ENCODE data around the gene HAUS8. TPM values are rescaled to one million over a fixed set of nuclear protein-coding genes. Genes with fewer than 3 reads are reported as not detected.

Gene HAUS8
- total and polyA plus RNA-seq, 12 donors: 2.0 to 10.2 (median 4.9) TPM

DNA sequence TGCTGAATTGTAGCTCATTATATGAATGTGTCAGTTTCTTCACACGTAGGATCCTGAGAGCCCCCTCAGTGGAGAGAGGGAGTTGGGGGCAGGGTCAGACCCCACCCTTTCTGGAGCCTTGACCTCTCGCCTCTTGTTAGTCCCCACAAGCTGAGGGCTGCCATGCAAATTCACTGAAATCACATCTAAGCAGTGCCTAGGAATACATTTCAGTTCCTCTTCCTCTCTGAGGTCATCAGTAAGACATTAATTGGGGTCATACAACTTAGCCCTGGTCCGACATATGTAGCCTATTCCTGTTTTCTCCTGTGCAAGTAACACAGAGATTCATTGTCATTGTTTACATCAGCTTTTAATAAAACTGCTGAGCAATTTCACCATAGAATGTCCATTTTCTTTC, 30.3 kb upstream of the HAUS8 start:
- Histone ChIP-seq H3K9me3 (peaks cover 0 to 5% (median 0%) of the 10 kb centered on the region in 11 donors), H3K27me3 (no peaks in the 10 kb centered on the region), H3K27ac (peak overlapping the region in 1 of 10 donors; percentile 77), H3K36me3 (peaks cover 0 to 72% (median 17%) of the 10 kb centered on the region in 9 donors), H3K4me3 (no peak overlapping the region), H3K4me1 (peaks cover 5 to 56% (median 20%) of the 10 kb centered on the region in 9 donors)
- ATAC-seq (no peak), DNase-seq (no peak)
- intact Hi-C loops (cut with DNase I): no loop called here
- TF ChIP-seq, protein P1, sequence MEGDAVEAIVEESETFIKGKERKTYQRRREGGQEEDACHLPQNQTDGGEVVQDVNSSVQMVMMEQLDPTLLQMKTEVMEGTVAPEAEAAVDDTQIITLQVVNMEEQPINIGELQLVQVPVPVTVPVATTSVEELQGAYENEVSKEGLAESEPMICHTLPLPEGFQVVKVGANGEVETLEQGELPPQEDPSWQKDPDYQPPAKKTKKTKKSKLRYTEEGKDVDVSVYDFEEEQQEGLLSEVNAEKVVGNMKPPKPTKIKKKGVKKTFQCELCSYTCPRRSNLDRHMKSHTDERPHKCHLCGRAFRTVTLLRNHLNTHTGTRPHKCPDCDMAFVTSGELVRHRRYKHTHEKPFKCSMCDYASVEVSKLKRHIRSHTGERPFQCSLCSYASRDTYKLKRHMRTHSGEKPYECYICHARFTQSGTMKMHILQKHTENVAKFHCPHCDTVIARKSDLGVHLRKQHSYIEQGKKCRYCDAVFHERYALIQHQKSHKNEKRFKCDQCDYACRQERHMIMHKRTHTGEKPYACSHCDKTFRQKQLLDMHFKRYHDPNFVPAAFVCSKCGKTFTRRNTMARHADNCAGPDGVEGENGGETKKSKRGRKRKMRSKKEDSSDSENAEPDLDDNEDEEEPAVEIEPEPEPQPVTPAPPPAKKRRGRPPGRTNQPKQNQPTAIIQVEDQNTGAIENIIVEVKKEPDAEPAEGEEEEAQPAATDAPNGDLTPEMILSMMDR (IDR thresholded peaks at IDR 0.05): no peak
- 78 to 85% methylated on average over 3 of the region's 3 CpGs for whole genome bisulfite sequencing, 2 donors

DNA sequence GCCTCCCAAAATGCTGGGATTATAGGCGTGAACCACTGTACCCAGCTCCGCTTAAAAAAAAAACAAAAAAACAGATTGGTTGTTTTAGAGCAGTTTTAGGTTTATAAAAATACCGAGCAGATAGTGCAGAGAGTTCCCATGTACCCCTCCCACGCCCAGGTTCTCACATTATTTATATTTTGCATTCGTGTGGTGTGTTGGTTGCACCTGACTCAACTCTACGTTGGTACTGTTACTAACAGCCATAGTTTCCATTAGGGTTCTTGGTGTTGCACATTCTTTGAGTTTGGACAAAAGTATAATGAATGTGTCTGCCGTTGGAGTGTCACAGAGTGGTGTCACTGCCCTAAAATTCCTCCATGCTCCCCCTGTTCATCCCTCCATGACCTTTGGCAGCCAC, 29.4 kb upstream of the HAUS8 start:
- peaks cover 0 to 5% (median 0%) of the 10 kb centered on the region in 11 donors for H3K9me3 ChIP-seq
- DNase-seq (no peak), ATAC-seq (no peak)
- intact Hi-C loops (cut with DNase I): no loop called here
- no peak overlapping the region for H3K4me3 ChIP-seq
- H3K27me3 ChIP-seq: no peaks in the 10 kb centered on the region
- peak overlapping the region in 1 of 10 donors; percentile 77 for H3K27ac ChIP-seq
- peaks cover 5 to 48% (median 20%) of the 10 kb centered on the region in 9 donors for H3K4me1 ChIP-seq
- TF ChIP-seq, protein P1 (IDR thresholded peaks at IDR 0.05): no peak
- WGBS, 2 donors: 87 to 88% methylated on average over 7 of the region's 7 CpGs
- H3K36me3 ChIP-seq: peaks cover 0 to 64% (median 17%) of the 10 kb centered on the region in 9 donors

DNA sequence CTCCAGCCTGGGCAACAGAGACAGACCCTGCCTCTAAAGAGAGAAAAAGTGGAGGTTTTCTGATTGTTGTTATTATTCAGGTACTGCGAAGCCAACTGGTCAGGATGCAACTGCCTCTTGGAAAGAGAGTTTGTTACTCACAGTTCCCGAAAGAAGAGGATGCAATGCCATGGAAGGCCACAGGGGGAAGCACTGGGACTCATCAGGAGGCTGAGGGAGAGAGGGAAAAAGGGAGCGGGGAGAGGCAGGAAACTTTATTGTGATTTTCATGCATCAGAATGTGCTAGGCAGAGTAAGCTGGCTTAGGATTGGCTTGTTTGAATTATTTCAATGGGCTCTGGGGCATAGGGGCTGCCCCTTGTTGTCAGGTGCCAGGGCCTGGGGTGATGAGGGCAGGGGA, 27.9 kb upstream of the HAUS8 start:
- 66 to 84% methylated on average over 3 of the region's 3 CpGs for WGBS, 2 donors

DNA sequence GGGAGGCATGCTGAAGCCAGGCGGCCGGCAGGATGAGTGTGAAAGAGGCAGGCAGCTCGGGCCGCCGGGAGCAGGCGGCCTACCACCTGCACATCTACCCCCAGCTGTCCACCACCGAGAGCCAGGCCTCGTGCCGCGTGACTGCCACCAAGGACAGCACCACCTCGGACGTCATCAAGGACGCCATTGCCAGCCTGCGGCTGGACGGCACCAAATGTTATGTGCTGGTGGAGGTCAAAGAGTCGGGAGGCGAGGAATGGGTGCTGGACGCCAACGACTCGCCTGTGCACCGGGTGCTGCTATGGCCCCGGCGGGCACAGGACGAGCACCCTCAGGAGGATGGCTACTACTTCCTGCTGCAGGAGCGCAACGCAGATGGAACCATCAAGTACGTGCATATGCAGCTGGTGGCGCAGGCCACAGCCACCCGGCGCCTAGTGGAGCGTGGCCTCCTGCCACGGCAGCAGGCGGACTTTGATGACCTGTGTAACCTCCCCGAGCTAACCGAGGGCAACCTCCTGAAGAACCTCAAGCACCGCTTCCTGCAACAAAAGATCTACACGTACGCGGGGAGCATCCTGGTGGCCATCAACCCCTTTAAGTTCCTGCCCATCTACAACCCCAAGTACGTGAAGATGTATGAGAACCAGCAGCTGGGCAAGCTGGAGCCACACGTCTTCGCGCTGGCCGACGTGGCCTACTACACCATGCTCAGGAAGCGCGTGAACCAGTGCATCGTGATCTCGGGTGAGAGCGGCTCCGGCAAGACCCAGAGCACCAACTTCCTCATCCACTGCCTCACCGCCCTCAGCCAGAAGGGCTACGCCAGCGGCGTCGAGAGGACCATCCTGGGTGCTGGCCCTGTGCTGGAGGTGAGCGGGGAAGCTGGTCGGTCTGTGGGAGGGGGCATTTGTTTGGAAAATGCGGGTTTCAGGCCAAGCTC, 26.7 kb upstream of the HAUS8 start:
- no peak for ATAC-seq
- peaks cover 0 to 58% (median 17%) of the 10 kb centered on the region in 9 donors for H3K36me3 ChIP-seq
- 96 to 97% methylated on average over 59 of the region's 59 CpGs for WGBS, 2 donors

More for the DNA sequence above, 27.9 kb upstream of the HAUS8 start:
- Histone ChIP-seq H3K4me3 (no peak overlapping the region), H3K4me1 (peaks cover 5 to 35% (median 12%) of the 10 kb centered on the region in 9 donors), H3K27ac (no peak overlapping the region), H3K9me3 (peaks cover 0 to 5% (median 0%) of the 10 kb centered on the region in 11 donors), H3K36me3 (peaks cover 0 to 58% (median 17%) of the 10 kb centered on the region in 9 donors), H3K27me3 (no peaks in the 10 kb centered on the region)
- ATAC-seq (no peak), DNase-seq (no peak)
- TF ChIP-seq, protein P1 (IDR thresholded peaks at IDR 0.05): peak in 7 of 9 donors; percentile 25 to 63 (median 39)
- intact Hi-C loops (cut with DNase I): no loop called here

More for the DNA sequence above, 26.7 kb upstream of the HAUS8 start:
- H3K4me3 ChIP-seq: no peak overlapping the region
- DNase-seq: no peak
- TF ChIP-seq, protein P1 (IDR thresholded peaks at IDR 0.05): no peak
- H3K27ac ChIP-seq: no peak overlapping the region
- no peaks in the 10 kb centered on the region for H3K27me3 ChIP-seq
- H3K9me3 ChIP-seq: peaks cover 0 to 5% (median 0%) of the 10 kb centered on the region in 11 donors
- intact Hi-C loops (cut with DNase I): no loop called here
- H3K4me1 ChIP-seq: peaks cover 0 to 35% (median 8%) of the 10 kb centered on the region in 9 donors
